HG03064 (cell line): ENCODE measurements around the gene GABRQ.
"Not testable (repeated sequence)": the region's sequence is repeated elsewhere in the genome, so short reads cannot be mapped to it uniquely, and the experiment has no call there.

Experiments
- ATAC-seq: cut with Tn5 transposase; IDR thresholded peaks from one replicate; pipeline ENCODE4 v1.9.1; 2021; ENCODE audit warnings: low read depth; ENCODE audit not compliant: unreplicated experiment

Gene GABRQ

GRCh38 chrX:152656890-152657289 is 19.2 kb downstream of the GABRQ start:
- ATAC-seq: no peak

GRCh38 chrX:152658302-152658701 is 20.6 kb downstream of the GABRQ start:
- no peak for ATAC-seq

DNA sequence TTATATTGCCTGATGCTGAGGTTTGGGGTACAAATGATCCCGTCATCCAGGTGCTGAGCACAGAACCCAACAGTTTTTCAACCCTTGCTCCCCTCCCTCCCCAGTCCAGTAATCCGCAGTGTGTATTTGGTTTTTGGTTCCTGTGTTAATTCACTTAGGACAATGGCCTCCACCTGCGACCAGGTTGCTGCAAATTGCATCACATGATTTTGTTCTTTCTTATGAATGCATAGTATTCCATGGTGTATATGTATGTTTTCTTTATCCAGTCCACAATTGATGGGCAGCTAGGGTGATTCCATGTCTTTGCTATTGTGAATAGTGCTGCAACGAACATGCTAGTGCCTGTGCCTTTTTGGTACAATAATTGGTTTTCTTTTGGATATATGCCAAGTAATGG is 25.4 kb downstream of the GABRQ start:
- ATAC-seq: no peak

DNA sequence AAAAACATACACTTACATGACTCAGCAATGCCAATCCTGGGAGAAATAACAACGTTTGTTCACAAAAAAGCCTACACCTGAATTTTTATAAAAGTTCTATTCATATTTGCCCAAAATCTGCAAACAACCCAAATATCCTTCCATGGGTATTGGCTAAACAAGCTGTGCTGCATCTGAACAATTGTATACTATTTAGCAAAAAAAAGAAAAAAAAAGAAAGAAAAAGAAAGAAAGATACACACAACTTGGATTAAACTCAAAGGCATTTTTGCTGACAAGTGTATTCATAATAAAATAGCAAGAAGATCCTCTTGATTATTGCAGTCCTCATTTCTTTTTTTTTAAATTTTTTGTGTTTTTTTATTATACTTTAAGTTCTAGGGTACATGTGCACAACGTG is 36.4 kb downstream of the GABRQ start:
- no peak for ATAC-seq

- not testable (repeated sequence) for ATAC-seq
Observed at GRCh38 chrX:152674652-152675051, 37.0 kb downstream of the GABRQ start.

GRCh38 chrX:152681012-152681411 is 43.3 kb downstream of the GABRQ start:
- not testable (repeated sequence) for ATAC-seq

GRCh38 chrX:152697952-152698931 is 60.5 kb downstream of the GABRQ start, which contains the start of gene MAGEA3:
TSS of gene MAGEA3 (plus strand) at chrX:152698794. CDS start at chrX:152700833, 2,039 bp downstream.
- not testable (repeated sequence) for ATAC-seq

DNA sequence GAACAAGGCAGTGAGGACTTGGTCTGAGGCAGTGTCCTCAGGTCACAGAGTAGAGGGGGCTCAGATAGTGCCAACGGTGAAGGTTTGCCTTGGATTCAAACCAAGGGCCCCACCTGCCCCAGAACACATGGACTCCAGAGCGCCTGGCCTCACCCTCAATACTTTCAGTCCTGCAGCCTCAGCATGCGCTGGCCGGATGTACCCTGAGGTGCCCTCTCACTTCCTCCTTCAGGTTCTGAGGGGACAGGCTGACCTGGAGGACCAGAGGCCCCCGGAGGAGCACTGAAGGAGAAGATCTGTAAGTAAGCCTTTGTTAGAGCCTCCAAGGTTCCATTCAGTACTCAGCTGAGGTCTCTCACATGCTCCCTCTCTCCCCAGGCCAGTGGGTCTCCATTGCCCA is 62.7 kb downstream of the GABRQ start:
- not testable (repeated sequence) for ATAC-seq

DNA sequence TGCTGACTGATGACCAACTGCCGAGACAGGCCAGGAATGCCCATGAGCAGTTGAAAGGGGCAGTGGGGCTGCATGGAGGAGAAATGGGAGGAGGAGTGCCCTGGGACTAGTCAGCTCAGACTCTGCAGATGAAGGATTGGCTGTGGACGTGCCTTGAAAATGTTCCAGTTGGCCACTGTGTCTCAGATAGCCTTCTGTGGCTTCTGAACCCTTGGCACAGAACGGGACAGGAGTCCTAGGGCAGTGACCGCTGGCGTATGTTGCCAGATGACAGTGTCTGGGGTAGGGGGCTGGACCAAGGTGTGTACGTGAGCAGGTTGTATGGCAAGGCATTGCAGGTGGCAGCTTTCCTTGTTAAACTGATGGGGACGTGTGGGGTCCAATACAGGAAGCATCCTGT is 68.8 kb downstream of the GABRQ start:
- not testable (repeated sequence) for ATAC-seq
